Measurements from ENCODE around the gene SHC2. TPM values are rescaled to one million over a fixed set of nuclear protein-coding genes. Genes with fewer than 3 reads are reported as not detected.

Gene SHC2
- total RNA-seq, 2 donors from 2014 or later, result 2.7 to 9.5 TPM

DNA sequence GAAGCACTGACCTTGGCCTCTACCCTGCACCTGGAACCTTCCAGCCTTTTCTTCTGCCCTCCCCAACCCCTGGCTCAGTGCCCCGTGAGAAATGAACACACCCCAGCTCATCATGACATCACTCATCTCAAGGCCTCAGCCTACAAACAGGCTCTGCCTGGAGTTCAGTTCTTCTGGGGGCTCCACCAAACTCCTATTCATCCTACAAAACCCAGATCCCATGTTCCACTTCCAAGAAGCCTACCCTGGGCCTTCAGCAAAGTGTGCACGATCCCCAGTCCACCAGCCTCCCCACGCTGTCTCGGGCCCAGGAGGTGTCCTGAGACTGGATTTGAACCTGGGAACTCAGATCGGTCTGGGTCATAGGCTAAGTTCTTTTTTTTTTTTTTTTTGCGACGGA lies 9.0 kb upstream of the SHC2 start:
- Histone ChIP-seq H3K9me3 (no peaks in the 10 kb centered on the region), H3K4me1 (no peaks in the 10 kb centered on the region), H3K27ac (no peak overlapping the region), H3K36me3 (no peaks in the 10 kb centered on the region), H3K9ac (ENCODE audit: low read depth in 2 of 2, low read length in 2 of 2) (no peak overlapping the region), H3K4me3 (no peak overlapping the region), H3K27me3 (no peaks in the 10 kb centered on the region)
- intact Hi-C loops (cut with DNase I), result loop anchor here (10.0 kb wide), 1 partner anchor 85 kb away; no protein-coding TSS in a partner anchor
- TF ChIP-seq, protein P1, sequence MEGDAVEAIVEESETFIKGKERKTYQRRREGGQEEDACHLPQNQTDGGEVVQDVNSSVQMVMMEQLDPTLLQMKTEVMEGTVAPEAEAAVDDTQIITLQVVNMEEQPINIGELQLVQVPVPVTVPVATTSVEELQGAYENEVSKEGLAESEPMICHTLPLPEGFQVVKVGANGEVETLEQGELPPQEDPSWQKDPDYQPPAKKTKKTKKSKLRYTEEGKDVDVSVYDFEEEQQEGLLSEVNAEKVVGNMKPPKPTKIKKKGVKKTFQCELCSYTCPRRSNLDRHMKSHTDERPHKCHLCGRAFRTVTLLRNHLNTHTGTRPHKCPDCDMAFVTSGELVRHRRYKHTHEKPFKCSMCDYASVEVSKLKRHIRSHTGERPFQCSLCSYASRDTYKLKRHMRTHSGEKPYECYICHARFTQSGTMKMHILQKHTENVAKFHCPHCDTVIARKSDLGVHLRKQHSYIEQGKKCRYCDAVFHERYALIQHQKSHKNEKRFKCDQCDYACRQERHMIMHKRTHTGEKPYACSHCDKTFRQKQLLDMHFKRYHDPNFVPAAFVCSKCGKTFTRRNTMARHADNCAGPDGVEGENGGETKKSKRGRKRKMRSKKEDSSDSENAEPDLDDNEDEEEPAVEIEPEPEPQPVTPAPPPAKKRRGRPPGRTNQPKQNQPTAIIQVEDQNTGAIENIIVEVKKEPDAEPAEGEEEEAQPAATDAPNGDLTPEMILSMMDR (IDR thresholded peaks at IDR 0.05), result no peak
- DNase-seq, result no peak

DNA sequence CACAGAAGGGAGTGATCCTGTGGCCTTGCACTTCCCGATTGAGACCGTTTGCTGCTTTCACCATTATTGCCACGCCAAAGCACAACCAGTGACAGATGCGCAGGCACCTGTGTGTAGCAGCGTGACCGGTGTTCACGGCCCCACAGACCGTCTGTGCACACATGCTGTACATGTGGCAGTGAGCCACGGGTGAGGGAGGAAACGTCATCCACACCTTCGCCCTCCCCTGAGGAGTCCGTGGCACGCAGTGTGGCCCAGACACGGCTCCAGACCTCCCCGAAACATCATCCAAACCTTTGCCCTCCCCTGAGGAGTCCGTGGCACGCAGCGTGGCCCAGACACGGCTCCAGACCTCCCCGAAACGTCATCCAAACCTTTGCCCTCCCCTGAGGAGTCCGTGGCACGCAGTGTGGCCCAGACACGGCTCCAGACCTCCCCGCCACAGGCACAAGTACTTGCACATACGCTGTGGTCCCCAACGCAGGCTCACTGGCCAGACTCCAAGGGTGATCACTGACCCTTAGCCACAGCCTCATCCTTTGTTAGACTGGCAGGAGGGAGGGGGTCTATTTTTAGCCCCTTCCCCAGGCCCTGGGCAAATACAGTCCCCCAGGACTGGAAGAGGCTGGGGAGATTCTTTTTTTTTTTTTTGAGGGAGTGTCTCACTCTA lies 7.9 kb upstream of the SHC2 start:
- no peak overlapping the region for H3K4me3 ChIP-seq
- H3K9me3 ChIP-seq, result no peaks in the 10 kb centered on the region
- no peak overlapping the region for H3K9ac ChIP-seq (ENCODE audit: low read depth in 2 of 2, low read length in 2 of 2)
- no peaks in the 10 kb centered on the region for H3K4me1 ChIP-seq
- TF ChIP-seq, protein P1 (IDR thresholded peaks at IDR 0.05), result no peak
- DNase-seq, result no peak
- H3K36me3 ChIP-seq, result no peaks in the 10 kb centered on the region
- H3K27ac ChIP-seq, result no peak overlapping the region
- no peaks in the 10 kb centered on the region for H3K27me3 ChIP-seq
- intact Hi-C loops (cut with DNase I), result no loop called here

DNA sequence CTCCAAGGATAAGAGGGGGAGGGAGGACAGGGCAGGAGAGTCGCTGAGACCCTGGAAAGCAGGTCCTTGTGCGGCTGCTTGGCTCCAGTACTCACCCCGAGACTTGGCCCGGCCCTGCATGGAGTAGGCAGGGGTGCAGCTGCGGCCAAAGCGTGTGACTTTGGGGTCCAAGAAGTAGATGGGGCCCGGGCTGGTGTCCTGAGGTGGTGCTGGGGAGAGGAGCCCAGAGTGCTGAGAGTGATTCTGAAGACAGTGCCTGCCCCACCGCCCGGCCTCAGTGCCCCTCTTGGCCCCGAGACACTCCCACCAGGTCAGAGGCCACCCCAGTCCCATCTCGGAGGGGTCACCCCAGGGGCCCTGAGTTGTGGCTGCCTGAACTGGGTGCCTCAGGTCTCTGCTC lies 6.7 kb upstream of the SHC2 start:
- TF ChIP-seq, protein P1 (IDR thresholded peaks at IDR 0.05), result no peak
- H3K9ac ChIP-seq (ENCODE audit: low read depth in 2 of 2, low read length in 2 of 2), result no peak overlapping the region
- no peak overlapping the region for H3K27ac ChIP-seq
- H3K36me3 ChIP-seq, result no peaks in the 10 kb centered on the region
- DNase-seq, result no peak
- no peak overlapping the region for H3K4me3 ChIP-seq
- no peaks in the 10 kb centered on the region for H3K4me1 ChIP-seq
- no peaks in the 10 kb centered on the region for H3K27me3 ChIP-seq
- intact Hi-C loops (cut with DNase I), result no loop called here
- no peaks in the 10 kb centered on the region for H3K9me3 ChIP-seq

DNA sequence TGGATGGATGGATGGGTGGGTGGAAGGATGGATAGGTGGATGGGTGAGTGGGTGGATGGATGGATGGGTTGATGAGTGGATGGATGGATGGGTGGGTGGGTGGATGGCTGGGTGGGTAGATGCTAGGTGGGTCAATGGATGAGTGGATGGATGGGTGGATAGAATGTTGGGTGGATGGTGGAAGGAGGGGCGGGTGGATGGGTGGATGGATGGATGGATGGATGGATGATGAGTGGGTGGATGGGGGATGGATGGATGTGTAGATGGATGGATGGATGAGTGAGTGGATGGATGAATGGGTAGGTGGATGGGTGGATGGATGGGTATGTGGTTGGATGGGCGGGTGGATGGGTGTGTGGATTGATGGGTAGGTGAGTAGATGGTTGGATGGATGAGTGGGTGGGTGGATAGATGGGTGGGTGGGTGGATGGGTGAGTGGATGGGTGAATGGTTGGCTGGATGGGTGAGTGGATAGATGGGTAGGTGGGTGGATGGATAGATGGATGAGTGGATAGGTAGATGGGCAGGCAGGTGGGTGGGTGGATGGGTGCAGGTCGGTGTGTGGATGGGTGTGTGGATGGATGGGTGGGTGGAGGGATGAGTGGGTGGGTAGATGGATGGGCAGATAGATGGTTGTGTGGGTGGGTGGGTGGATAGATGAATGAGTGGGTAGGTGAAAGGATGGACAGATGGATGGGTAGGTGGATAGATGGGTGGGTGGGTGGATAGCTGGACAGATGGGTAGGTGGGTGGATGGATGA lies 4.4 kb upstream of the SHC2 start:
- no peaks in the 10 kb centered on the region for H3K9me3 ChIP-seq
- no peaks in the 10 kb centered on the region for H3K4me1 ChIP-seq
- no peaks in the 10 kb centered on the region for H3K36me3 ChIP-seq
- no peak overlapping the region for H3K4me3 ChIP-seq
- no peak overlapping the region for H3K27ac ChIP-seq
- TF ChIP-seq, protein P1 (IDR thresholded peaks at IDR 0.05), result no peak
- intact Hi-C loops (cut with DNase I), result no loop called here
- H3K27me3 ChIP-seq, result no peaks in the 10 kb centered on the region
- H3K9ac ChIP-seq (ENCODE audit: low read depth in 2 of 2, low read length in 2 of 2), result no peak overlapping the region
- no peak for DNase-seq

DNA sequence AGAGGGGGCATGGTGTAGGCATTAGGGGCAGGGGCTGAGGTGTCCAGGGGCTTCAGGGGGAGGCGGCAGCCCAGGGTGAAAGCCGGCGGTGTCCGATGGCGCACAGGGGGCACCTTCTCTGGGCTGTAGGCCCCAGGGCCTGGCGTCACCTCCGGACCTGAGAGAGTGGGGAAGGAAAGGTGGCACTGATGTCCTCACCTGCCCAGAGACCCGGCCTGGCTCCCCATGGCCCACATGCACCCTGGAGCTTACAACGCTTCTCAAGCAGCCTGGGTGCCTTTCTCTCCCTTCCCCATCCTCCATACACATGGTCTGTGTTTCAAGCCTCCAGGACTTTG lies 3.3 kb upstream of the SHC2 start:
- Histone ChIP-seq H3K36me3 (no peaks in the 10 kb centered on the region), H3K27ac (no peak overlapping the region), H3K4me3 (no peak overlapping the region), H3K9me3 (no peaks in the 10 kb centered on the region), H3K27me3 (no peaks in the 10 kb centered on the region), H3K4me1 (no peaks in the 10 kb centered on the region), H3K9ac (ENCODE audit: low read depth in 2 of 2, low read length in 2 of 2) (no peak overlapping the region)
- DNase-seq, result no peak
- intact Hi-C loops (cut with DNase I), result no loop called here
- TF ChIP-seq, protein P1 (IDR thresholded peaks at IDR 0.05), result no peak
